HEK293T (cell line): ENCODE measurements around the gene ZCCHC24.

ENCODE experiments used
- ARNT ChIP-seq: fragments of 450-650 bp; IDR thresholded peaks from 2 replicates; pipeline ENCODE4 v1.6.1; 2017; ENCODE audit warnings: mild to moderate bottlenecking
- BHLHE40 ChIP-seq: fragments of 450-650 bp; IDR thresholded peaks from 2 replicates; pipeline ENCODE4 v1.6.1; 2016; ENCODE audit warnings: mild to moderate bottlenecking, moderate library complexity, borderline replicate concordance
- ELF4 ChIP-seq: fragments of 450-650 bp; IDR thresholded peaks from 2 replicates; pipeline ENCODE4 v1.6.1; 2017; ENCODE audit warnings: antibody characterized with exemption
- FOXA1 ChIP-seq: fragments of 450-650 bp; IDR thresholded peaks from 2 replicates; pipeline ENCODE4 v1.6.1; 2016; ENCODE audit warnings: mild to moderate bottlenecking
- FOXK2 ChIP-seq: fragments of 450-650 bp; IDR thresholded peaks from 2 replicates; pipeline ENCODE4 v1.6.1; 2016; ENCODE audit warnings: mild to moderate bottlenecking
- FOXM1 ChIP-seq: fragments of 450-650 bp; IDR thresholded peaks from 2 replicates; pipeline ENCODE4 v1.6.1; 2017; ENCODE audit warnings: mild to moderate bottlenecking, borderline replicate concordance
- HDGF ChIP-seq: fragments of 450-650 bp; IDR thresholded peaks from 2 replicates; pipeline ENCODE4 v1.6.1; 2017; ENCODE audit warnings: antibody characterized with exemption, borderline replicate concordance
- L3MBTL2 ChIP-seq: fragments of 450-650 bp; conservative IDR thresholded peaks from 2 replicates; pipeline ENCODE4 v1.6.1; 2016; ENCODE audit warnings: mild to moderate bottlenecking
- LEF1 ChIP-seq: fragments of 450-650 bp; IDR thresholded peaks from 2 replicates; pipeline ENCODE4 v1.6.1; 2017; ENCODE audit warnings: mild to moderate bottlenecking, borderline replicate concordance
- NFRKB ChIP-seq: fragments of 450-650 bp; IDR thresholded peaks from 2 replicates; pipeline ENCODE4 v1.6.1; 2016; ENCODE audit warnings: mild to moderate bottlenecking, moderate library complexity
- SP1 ChIP-seq: fragments of 450-650 bp; IDR thresholded peaks from 2 replicates; pipeline ENCODE4 v1.6.1; 2017
- SUZ12 ChIP-seq: fragments of 450-650 bp; IDR thresholded peaks from 2 replicates; pipeline ENCODE4 v1.6.1; 2016; ENCODE audit warnings: mild to moderate bottlenecking
- TARDBP ChIP-seq: fragments of 450-650 bp; IDR thresholded peaks from 2 replicates; pipeline ENCODE4 v1.6.1; 2016
- TF ChIP-seq, protein P1 (sequence below): fragments of 450-650 bp; IDR thresholded peaks from 2 replicates; pipeline ENCODE4 v1.6.1; 2016

DNA sequence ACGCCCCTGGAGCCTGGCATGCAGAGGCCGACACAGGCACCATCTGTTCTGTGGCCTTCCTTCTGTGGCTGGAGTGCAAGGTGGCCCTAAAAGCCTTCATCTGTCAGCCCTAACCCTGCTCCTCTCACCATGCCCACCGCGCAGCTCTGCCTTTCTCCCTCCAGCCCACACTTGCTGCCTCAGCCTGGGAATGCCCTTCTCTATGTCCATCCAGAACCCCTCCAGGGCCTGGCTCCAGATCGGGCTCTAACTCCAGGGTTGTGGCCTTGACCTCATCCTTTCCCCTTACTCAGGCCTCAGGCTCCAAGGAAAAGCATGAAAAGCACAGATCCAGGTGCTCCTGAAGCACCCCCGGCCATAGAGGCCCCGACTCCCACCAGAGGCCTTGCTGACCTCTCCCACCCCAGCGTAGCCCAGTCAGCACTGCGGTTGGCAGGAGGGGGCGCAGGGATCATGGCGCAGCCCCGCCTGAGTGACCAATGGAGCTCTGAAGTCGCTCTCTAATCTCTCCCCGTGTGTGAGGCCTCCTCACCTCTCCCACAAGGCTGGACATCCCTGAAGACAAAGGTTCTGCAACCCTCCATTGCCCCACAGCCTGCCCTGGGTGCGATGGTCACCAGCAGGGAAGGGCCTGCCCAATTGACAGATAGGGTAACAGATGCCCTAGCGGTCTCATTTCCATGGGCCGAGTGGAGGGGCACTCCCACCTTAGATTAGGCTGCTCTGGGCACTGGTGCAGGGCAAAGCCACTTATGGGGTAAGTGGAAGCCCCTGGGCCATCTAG lies 9.2 kb downstream of the ZCCHC24 start:
- TF ChIP-seq BHLHE40 = no peak
- TF ChIP-seq FOXA1 = no peak
- no peak for TF ChIP-seq L3MBTL2
- TF ChIP-seq HDGF = no peak
- no peak for TF ChIP-seq SUZ12
- TF ChIP-seq FOXM1 = no peak
- no peak for TF ChIP-seq LEF1
- TF ChIP-seq TARDBP = no peak
- TF ChIP-seq ARNT = no peak
- TF ChIP-seq FOXK2 = no peak
- TF ChIP-seq ELF4 = no peak
- TF ChIP-seq, protein P1, sequence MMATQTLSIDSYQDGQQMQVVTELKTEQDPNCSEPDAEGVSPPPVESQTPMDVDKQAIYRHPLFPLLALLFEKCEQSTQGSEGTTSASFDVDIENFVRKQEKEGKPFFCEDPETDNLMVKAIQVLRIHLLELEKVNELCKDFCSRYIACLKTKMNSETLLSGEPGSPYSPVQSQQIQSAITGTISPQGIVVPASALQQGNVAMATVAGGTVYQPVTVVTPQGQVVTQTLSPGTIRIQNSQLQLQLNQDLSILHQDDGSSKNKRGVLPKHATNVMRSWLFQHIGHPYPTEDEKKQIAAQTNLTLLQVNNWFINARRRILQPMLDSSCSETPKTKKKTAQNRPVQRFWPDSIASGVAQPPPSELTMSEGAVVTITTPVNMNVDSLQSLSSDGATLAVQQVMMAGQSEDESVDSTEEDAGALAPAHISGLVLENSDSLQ = no peak
- no peak for TF ChIP-seq SP1
- no peak for TF ChIP-seq NFRKB
